CD8-positive, alpha-beta memory T cell (primary cell): ENCODE data around the gene PRR36. TPM values are rescaled to one million over a fixed set of nuclear protein-coding genes. Genes with fewer than 3 reads are reported as not detected.
A peak's percentile ranks its signal among the peaks of the same experiment; 100 is the strongest.

Experiments
- CTCF ChIA-PET: fragments of 350-600 bp; sonication (Branson Sonifier 250); formaldehyde crosslinking; loops from one replicate; lab custom pipeline; 2021; ENCODE audit warnings: antibody characterized with exemption; lab: Charles Lee
- POLR2A ChIA-PET: fragments of 350-600 bp; sonication (Branson Sonifier 250); formaldehyde crosslinking; loops from one replicate; lab custom pipeline; 2021; ENCODE audit warnings: antibody characterized with exemption; lab: Charles Lee
- DNase-seq, 5 donors: peaks; one replicate each; pipeline versions ENCODE4 v3.0.0 to v3.0.0-alpha.2; 2020 to 2022; ENCODE audit warnings: mixed read lengths in 1 of 5
- H3K27ac ChIP-seq: one replicate; pipeline ENCODE4 v1.7.0; 2013; ENCODE audit warnings: low read depth, mild to moderate bottlenecking, low read length, moderate library complexity
- H3K27me3 ChIP-seq: 2 replicates; pipeline ENCODE4 v1.7.0; 2013; ENCODE audit warnings: low read length, mild to moderate bottlenecking; ENCODE audit not compliant: insufficient read depth, poor library complexity, severe bottlenecking
- H3K36me3 ChIP-seq: 2 replicates; pipeline ENCODE4 v1.7.0; 2013; ENCODE audit warnings: mild to moderate bottlenecking, low read length, moderate library complexity; ENCODE audit not compliant: insufficient read depth
- H3K4me1 ChIP-seq: 2 replicates; pipeline ENCODE4 v1.7.0; 2013; ENCODE audit warnings: mild to moderate bottlenecking, low read length, moderate library complexity; ENCODE audit not compliant: insufficient read depth
- H3K4me3 ChIP-seq: 2 replicates; pipeline ENCODE4 v1.7.0; 2013; ENCODE audit warnings: mild to moderate bottlenecking, low read length
- H3K9me3 ChIP-seq: 2 replicates; pipeline ENCODE4 v1.7.0; 2013; ENCODE audit warnings: mild to moderate bottlenecking, low read length
- H3K27ac Mint-ChIP-seq, 8 donors: one replicate each; pipeline ENCODE4 v1.8.0; 2020 to 2021; ENCODE audit warnings: mixed read lengths in 8 of 8, mild to moderate bottlenecking in 6 of 8, inconsistent platforms in 3 of 8, moderate library complexity in 3 of 8
- H3K27me3 Mint-ChIP-seq, 2 donors: one replicate each; pipeline ENCODE4 v1.8.0; 2020 to 2021; ENCODE audit warnings: mixed read lengths in 2 of 2, mild to moderate bottlenecking in 1 of 2, moderate library complexity in 1 of 2
- H3K36me3 Mint-ChIP-seq, 3 donors: one replicate each; pipeline ENCODE4 v1.8.0; 2020 to 2021; ENCODE audit warnings: mixed read lengths in 3 of 3, inconsistent platforms in 1 of 3, mild to moderate bottlenecking in 1 of 3
- H3K4me1 Mint-ChIP-seq, 3 donors: one replicate each; pipeline ENCODE4 v1.8.0; 2020 to 2021; ENCODE audit warnings: mixed read lengths in 3 of 3, inconsistent platforms in 1 of 3, mild to moderate bottlenecking in 1 of 3
- H3K4me3 Mint-ChIP-seq, 7 donors: one replicate each; pipeline ENCODE4 v1.8.0; 2020 to 2021; ENCODE audit warnings: mixed read lengths in 7 of 7, mild to moderate bottlenecking in 6 of 7, moderate library complexity in 4 of 7, inconsistent platforms in 2 of 7
- H3K9me3 Mint-ChIP-seq, 5 donors: one replicate each; pipeline ENCODE4 v1.8.0; 2020 to 2022; ENCODE audit warnings: mixed read lengths in 5 of 5, mild to moderate bottlenecking in 3 of 5, moderate library complexity in 2 of 5, inconsistent platforms in 1 of 5
- polyA plus RNA-seq: library from polyadenylated mRNA; unstranded; fragments of 300-500 nt; fragmentation: Illumina TruSeq; gene quantifications from one replicate; pipeline ENCODE4 v1.2.3, GENCODE V29; 2021
- total RNA-seq, 2 experiments: library from RNA; stranded (reverse); gene quantifications; one replicate each; pipeline ENCODE4 v1.2.3, GENCODE V29; 2021

Gene PRR36
- total and polyA plus RNA-seq, 3 experiments from 2014 or later = not detected

GRCh38 chr19:7883796-7884570 is 9.8 kb upstream of the PRR36 start:
- Mint-ChIP-seq H3K27me3 (peaks cover 10 to 11% of the 10 kb centered on the region in 2 donors), H3K4me3 (no peak overlapping the region), H3K9me3 (peaks cover 0 to 3% (median 0%) of the 10 kb centered on the region in 5 donors), H3K27ac (no peak overlapping the region), H3K4me1 (no peaks in the 10 kb centered on the region), H3K36me3 (no peaks in the 10 kb centered on the region)
- no peak overlapping the region for H3K27ac ChIP-seq
- no peak overlapping the region for H3K4me3 ChIP-seq
- no peaks in the 10 kb centered on the region for H3K9me3 ChIP-seq
- POLR2A ChIA-PET = no interaction called here
- CTCF ChIA-PET = interaction anchor here (1.3 kb wide), 1 partner anchor 14 kb away, joined by 4 read pairs; no protein-coding TSS in a partner anchor
- no peaks in the 10 kb centered on the region for H3K27me3 ChIP-seq
- H3K4me1 ChIP-seq = no peaks in the 10 kb centered on the region
- no peaks in the 10 kb centered on the region for H3K36me3 ChIP-seq
- no peak for DNase-seq

GRCh38 chr19:7883105-7883504 is 8.9 kb upstream of the PRR36 start:
- Mint-ChIP-seq H3K27me3 (peaks cover 7% of the 10 kb centered on the region in 2 donors), H3K4me3 (no peak overlapping the region), H3K27ac (no peak overlapping the region), H3K4me1 (no peaks in the 10 kb centered on the region), H3K36me3 (no peaks in the 10 kb centered on the region), H3K9me3 (peaks cover 0 to 3% (median 0%) of the 10 kb centered on the region in 5 donors)
- ChIA-PET POLR2A (interaction anchor here (0.7 kb wide), 1 partner anchor 1325 kb away, joined by 10 read pairs; no protein-coding TSS in a partner anchor), CTCF (interaction anchor here (0.9 to 1.3 kb wide), 2 partner anchors 8 to 14 kb away, joined by 3 to 4 read pairs; no protein-coding TSS in a partner anchor)
- Histone ChIP-seq H3K9me3 (no peaks in the 10 kb centered on the region), H3K4me3 (no peak overlapping the region), H3K4me1 (no peaks in the 10 kb centered on the region), H3K36me3 (no peaks in the 10 kb centered on the region), H3K27ac (no peak overlapping the region), H3K27me3 (no peaks in the 10 kb centered on the region)
- no peak for DNase-seq

GRCh38 chr19:7881910-7882309 is 7.7 kb upstream of the PRR36 start:
- Mint-ChIP-seq H3K27me3 (peaks cover 0 to 3% of the 10 kb centered on the region in 2 donors), H3K4me3 (no peak overlapping the region), H3K9me3 (peaks cover 0 to 3% (median 0%) of the 10 kb centered on the region in 5 donors), H3K27ac (no peak overlapping the region), H3K36me3 (no peaks in the 10 kb centered on the region), H3K4me1 (no peaks in the 10 kb centered on the region)
- H3K27me3 ChIP-seq = no peaks in the 10 kb centered on the region
- ChIA-PET POLR2A (no interaction called here), CTCF (interaction anchor here (1.0 to 3.2 kb wide), 2 partner anchors 13 to 22 kb away, joined by 4 to 13 read pairs; partner anchors contain the start of gene MAP2K7)
- no peak for DNase-seq
- H3K9me3 ChIP-seq = no peaks in the 10 kb centered on the region
- H3K4me3 ChIP-seq = no peak overlapping the region
- no peak overlapping the region for H3K27ac ChIP-seq
- H3K36me3 ChIP-seq = no peaks in the 10 kb centered on the region
- H3K4me1 ChIP-seq = no peaks in the 10 kb centered on the region

- Mint-ChIP-seq H3K36me3 (no peaks in the 10 kb centered on the region), H3K4me1 (peaks cover 0 to 3% (median 3%) of the 10 kb centered on the region in 3 donors)
- POLR2A ChIA-PET = no interaction called here
These were observed 5.6 kb upstream of the PRR36 start for GRCh38 chr19:7879836-7880235.

GRCh38 chr19:7879111-7879807 is 5.1 kb upstream of the PRR36 start:
- peaks cover 7 to 8% of the 10 kb centered on the region in 2 donors for H3K27me3 Mint-ChIP-seq
- peaks cover 0 to 3% (median 0%) of the 10 kb centered on the region in 5 donors for H3K9me3 Mint-ChIP-seq
- ChIA-PET CTCF (interaction anchor here (3.2 kb wide), 1 partner anchor 10 kb away, joined by 13 read pairs; no protein-coding TSS in a partner anchor), POLR2A (no interaction called here)
- H3K4me1 Mint-ChIP-seq = peaks cover 2 to 7% (median 6%) of the 10 kb centered on the region in 3 donors
- H3K36me3 Mint-ChIP-seq = no peaks in the 10 kb centered on the region
- H3K27ac Mint-ChIP-seq = no peak overlapping the region
- H3K4me1 ChIP-seq = peaks cover 6% of the 10 kb centered on the region
- no peak overlapping the region for H3K4me3 ChIP-seq
- H3K9me3 ChIP-seq = no peaks in the 10 kb centered on the region
- peaks cover 5% of the 10 kb centered on the region for H3K27me3 ChIP-seq
- H3K4me3 Mint-ChIP-seq = no peak overlapping the region
- no peaks in the 10 kb centered on the region for H3K36me3 ChIP-seq
- DNase-seq = no peak
- no peak overlapping the region for H3K27ac ChIP-seq

More at GRCh38 chr19:7879836-7880235, 5.6 kb upstream of the PRR36 start:
- Mint-ChIP-seq H3K27ac (no peak overlapping the region), H3K9me3 (peaks cover 0 to 3% (median 0%) of the 10 kb centered on the region in 5 donors), H3K4me3 (no peak overlapping the region), H3K27me3 (peaks cover 4 to 6% of the 10 kb centered on the region in 2 donors)
- H3K9me3 ChIP-seq = no peaks in the 10 kb centered on the region
- peaks cover 2% of the 10 kb centered on the region for H3K4me1 ChIP-seq
- no peaks in the 10 kb centered on the region for H3K36me3 ChIP-seq
- no peak for DNase-seq
- H3K27me3 ChIP-seq = peaks cover under 1% of the 10 kb centered on the region
- CTCF ChIA-PET = interaction anchor here (3.2 kb wide), 1 partner anchor 11 kb away, joined by 13 read pairs; no protein-coding TSS in a partner anchor
- no peak overlapping the region for H3K27ac ChIP-seq
- H3K4me3 ChIP-seq = no peak overlapping the region

- POLR2A ChIA-PET = no interaction called here
These were observed 3.2 kb upstream of the PRR36 start for GRCh38 chr19:7877249-7877836.

GRCh38 chr19:7874897-7875273 is 695 bp upstream of the PRR36 start:
- peaks cover 0 to 2% (median 0%) of the 10 kb centered on the region in 5 donors for H3K9me3 Mint-ChIP-seq

More at GRCh38 chr19:7877249-7877836, 3.2 kb upstream of the PRR36 start:
- H3K9me3 ChIP-seq = no peaks in the 10 kb centered on the region
- peaks cover 0 to 3% (median 0%) of the 10 kb centered on the region in 5 donors for H3K9me3 Mint-ChIP-seq
- peaks cover 16% of the 10 kb centered on the region for H3K27me3 ChIP-seq
- H3K4me1 Mint-ChIP-seq = peaks cover 4 to 15% (median 6%) of the 10 kb centered on the region in 3 donors
- H3K27ac Mint-ChIP-seq = no peak overlapping the region
- CTCF ChIA-PET = no interaction called here
- no peak overlapping the region for H3K4me3 ChIP-seq
- no peaks in the 10 kb centered on the region for H3K36me3 Mint-ChIP-seq
- H3K4me3 Mint-ChIP-seq = no peak overlapping the region
- no peak for DNase-seq
- H3K4me1 ChIP-seq = peaks cover 10% of the 10 kb centered on the region
- no peaks in the 10 kb centered on the region for H3K36me3 ChIP-seq
- H3K27me3 Mint-ChIP-seq = peaks cover 9 to 14% of the 10 kb centered on the region in 2 donors
- H3K27ac ChIP-seq = no peak overlapping the region

More at GRCh38 chr19:7874897-7875273, 695 bp upstream of the PRR36 start:
- H3K36me3 ChIP-seq = no peaks in the 10 kb centered on the region
- peaks cover 24% of the 10 kb centered on the region for H3K27me3 ChIP-seq
- CTCF ChIA-PET = interaction anchor here (0.7 to 1.0 kb wide), 2 partner anchors 12 to 21 kb away, joined by 3 read pairs; no protein-coding TSS in a partner anchor
- H3K9me3 ChIP-seq = no peaks in the 10 kb centered on the region
- no peak overlapping the region for H3K27ac Mint-ChIP-seq
- peaks cover 19 to 35% (median 20%) of the 10 kb centered on the region in 3 donors for H3K4me1 Mint-ChIP-seq
- peaks cover 19 to 29% of the 10 kb centered on the region in 2 donors for H3K27me3 Mint-ChIP-seq
- H3K4me3 Mint-ChIP-seq = peak overlapping the region in 4 of 7 donors; percentile 26 to 52 (median 34)
- H3K27ac ChIP-seq = no peak overlapping the region
- H3K4me1 ChIP-seq = peaks cover 22% of the 10 kb centered on the region
- DNase-seq = no peak
- peak overlapping the region; percentile 26 for H3K4me3 ChIP-seq
- POLR2A ChIA-PET = no interaction called here
- H3K36me3 Mint-ChIP-seq = no peaks in the 10 kb centered on the region
